GM19035 (cell line): Measurements from ENCODE around the gene CLN6.
"Not testable (repeated sequence)": the region's sequence is repeated elsewhere in the genome, so short reads cannot be mapped to it uniquely, and the experiment has no call there.

Experiments used
- ATAC-seq: cut with Tn5 transposase; IDR thresholded peaks from one replicate; pipeline ENCODE4 v1.9.1; 2021; ENCODE audit not compliant: unreplicated experiment

Gene CLN6

DNA sequence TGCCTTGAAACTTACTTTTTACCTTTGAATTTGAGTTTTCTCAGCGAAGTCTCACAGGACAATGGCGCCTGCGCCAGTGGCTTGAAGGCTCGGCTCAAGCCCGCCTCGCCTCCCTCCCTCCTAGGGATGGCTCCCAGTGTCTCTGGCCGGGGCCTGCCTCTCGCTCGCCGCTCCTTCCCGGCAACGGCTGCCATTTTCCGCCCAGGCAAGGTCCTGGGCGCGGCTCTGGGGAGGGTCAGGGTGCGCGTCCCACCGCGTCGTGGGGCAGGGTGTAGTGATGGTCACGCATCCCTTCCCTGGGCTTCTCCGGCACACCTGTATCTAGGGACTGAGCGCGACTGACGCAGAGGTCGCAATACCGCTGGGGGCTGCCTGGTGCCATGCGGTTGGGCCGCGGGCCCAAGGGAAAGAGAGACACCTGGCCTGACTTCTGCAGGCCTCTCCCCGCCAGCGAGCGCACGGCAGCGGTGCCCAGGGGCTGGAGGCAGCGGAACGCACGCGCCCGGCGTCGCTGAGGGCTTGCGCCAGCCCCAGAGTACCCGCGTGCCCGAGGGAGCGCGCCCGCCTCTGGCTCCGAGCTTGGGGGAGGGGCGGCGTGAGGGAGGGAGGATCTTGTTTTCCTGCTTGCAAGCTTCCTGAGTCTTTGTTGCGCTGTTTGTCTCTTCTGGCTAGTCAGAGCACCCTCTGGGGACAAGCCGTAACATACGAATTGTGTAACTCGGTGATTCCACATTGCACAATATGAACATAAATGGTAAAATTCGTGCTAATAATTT is 27.3 kb upstream of the CLN6 start:
- no peak for ATAC-seq

DNA sequence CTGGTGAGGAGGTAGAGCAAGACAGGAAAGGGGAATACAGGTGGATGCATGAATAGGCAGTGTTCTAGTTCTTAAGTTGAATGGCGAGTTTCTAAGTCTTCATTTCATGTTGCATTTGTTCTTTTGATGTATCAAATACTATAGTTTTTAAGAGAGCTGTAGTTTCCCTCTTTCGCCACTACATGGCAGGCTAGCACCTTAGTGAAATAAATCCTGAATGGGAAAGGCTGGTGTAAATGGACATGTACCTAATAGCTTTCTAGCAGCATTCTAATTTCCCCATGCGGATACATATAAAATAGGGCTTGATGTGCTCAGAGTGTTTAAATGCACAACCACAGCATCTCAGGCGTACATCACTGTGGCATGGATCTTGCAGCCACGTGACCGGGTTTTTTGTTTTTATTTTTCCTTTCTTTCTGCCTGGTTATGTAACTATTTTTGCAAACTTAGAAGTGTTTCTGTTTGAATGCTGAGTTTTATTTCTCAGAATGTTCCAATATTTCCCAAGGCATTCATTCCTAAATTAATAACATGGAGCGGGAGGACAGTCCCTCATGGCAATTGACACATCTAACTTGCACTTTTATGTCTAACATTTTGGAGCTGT is 23.5 kb upstream of the CLN6 start:
- ATAC-seq, result no peak

DNA sequence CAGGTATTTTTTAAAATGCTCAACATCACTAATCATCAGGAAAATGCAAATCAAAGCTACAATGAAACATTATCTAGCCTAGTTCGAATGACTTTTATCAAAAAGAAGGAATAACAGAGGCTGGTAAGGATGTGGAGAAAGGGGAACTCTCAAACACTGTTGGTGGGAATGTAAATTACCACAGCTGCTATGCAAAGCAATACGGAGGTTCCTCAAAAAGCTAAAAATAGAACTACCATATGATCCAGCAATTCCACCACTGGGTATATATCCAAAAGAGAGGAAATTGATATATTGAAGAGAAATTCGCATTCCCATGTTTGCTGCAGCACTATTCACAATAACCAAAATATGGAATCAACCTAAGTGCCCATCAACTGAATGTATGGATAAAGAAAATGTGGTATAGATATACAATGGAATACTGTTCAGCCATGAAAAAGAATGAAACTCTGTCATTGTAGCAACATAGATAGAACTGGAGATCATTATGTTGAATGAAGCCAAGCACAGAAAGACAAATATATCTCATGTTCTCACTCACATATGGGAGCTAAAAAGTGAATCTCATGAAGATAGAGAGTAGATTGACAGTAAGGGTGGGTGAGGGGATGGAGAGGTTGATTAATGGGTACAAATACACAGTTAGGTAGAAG is 19.7 kb upstream of the CLN6 start:
- no peak for ATAC-seq

DNA sequence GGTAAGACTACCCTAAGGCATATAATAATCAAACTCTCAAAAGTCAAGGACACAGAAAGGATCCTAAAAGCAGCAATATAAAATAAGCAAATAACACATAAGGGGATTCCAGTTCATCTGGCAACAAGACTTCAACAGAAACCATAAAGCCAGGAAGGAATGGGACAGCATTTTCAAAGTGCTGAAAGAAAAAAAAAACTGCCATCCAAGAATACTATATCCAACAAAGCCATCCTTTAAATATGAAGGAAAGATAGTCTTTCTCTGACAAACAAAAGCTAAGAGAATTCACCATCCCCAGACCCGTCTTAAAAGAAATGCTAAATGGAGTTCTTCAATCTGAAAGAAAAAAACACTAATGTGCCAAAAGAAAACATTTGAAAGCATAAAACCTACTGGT is 14.7 kb upstream of the CLN6 start:
- no peak for ATAC-seq

DNA sequence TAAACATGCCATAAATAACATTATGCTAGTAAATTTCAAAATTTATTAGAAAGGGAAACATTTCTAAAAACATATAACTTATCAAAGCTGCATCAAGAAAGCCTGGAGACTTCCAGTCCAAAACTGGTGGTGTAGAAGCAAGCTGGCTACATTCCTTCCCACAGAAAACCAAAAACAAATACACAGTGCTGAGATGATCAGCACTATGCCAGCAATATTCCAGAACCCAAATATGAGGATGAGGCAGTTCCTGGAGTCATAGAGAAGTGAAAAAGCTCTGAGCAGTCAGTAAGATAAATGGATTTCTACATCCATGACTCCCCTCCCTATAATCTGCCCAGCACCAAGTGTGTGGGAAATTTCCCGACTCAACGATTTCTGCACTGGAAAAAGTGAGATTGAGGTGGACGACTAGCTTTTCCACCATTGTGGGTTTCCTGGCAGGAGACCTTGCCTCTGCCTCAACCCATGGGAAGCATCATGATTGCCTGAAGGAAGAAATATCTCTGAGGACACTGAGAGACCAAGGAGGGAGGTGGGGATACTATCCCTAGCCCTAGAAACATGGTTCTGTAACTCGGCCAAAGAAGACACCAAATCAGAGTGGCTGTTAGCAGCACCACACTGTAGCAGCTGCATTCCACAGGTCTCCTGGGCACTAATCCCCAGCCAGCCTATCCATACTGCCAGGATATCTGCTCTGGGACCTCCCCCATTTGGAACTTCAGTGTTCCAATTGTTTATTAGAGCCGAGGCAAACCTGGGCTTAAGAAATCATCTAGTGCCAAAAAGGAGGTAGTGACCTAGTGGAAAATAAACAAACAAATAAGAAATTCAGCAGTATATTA is 11.8 kb upstream of the CLN6 start:
- ATAC-seq, result no peak

DNA sequence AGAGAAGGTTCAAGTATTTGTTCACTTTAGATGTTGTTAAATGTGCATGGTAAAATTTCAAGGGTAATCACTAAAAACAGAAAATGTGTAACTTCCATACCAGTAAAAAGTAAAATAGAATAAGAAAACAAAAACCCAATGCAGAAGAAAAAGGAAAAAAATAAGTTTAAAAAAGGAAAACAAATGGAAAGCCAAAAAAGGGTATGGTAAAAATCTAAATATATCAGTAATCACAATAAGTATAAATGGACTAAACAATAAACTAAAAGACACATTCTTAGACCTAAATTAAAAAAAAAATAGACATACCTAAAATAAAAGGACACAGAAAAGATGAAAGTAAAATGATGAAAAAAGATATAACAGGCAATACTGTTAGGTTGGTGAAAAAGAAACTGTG is 9.5 kb upstream of the CLN6 start:
- no peak for ATAC-seq

DNA sequence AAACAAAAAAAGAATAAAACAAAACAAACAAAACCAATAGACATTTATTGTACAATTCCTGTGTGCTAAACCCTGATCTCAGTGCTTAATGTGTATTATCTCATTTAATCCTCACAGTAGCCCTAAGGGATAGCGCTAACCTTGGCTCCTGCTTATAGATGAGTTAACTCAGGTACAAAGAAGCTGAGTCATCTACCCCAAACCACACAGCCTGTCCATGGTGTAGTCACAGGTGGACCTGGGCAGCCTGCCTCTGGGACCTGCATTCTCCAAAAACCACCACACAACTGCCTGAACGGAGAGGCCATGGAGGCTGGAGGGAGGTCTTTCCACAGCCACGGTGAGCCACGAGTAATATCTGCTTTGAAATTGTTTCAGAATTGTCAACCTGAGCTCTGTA is 5.5 kb upstream of the CLN6 start:
- ATAC-seq, result no peak

DNA sequence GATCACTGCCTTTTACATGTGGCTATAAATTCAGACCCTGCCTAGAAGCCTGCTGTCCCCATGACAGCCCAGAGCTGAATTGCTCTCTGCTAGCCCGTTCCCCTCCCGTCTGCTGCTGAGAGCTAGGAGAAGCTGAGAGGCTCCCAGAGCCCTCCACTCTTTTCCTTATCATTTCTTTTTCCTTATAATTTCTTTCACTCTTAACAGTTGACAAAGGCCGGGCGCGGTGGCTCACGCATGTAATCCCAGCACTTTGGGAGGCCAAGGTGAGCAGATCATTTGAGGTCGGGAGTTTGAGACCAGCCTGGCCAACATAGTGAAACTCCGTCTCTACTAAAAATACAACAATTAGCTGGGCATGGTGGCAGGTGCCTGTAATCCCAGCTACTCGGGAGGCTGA is 5.0 kb upstream of the CLN6 start:
- ATAC-seq, result not testable (repeated sequence)

DNA sequence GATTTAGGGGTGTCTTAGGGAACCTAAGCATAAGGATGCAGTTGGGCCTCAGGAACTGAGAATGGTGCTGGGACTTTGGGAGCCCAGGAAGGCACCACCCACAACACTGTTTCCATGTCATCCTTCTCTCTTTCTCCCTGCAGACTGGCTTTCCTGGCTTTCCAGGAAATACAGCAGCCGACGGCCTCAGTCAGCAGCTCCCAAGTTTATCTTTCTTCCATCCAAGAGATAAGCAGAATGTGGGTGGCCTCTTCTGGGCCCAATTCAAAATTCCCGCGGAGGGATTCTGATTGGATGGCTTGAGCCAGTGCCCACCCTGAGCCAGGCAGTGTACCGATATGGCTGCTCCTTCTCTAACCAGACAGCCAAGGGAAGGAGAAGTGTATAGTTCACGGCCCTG is 4.5 kb upstream of the CLN6 start:
- ATAC-seq, result no peak

DNA sequence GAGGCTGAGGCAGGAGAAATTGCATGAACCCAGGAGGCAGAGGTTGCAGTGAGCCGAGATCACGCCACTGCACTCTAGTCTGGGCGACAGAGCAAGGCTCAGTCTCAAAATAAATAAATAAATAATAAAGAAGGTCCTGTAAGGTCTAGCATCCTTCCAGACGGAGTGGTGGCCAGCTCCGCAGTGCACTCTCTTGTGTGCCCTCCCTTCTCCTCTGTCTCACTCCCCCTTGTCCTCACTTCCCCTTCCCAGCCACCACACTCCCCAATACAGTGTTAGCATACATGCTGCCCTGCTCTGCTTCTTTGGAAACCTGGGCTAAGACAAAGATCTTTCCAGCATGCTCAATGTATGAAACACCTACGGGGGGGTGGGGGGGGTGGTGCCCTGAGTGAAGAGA is 3.4 kb upstream of the CLN6 start:
- ATAC-seq, result no peak

DNA sequence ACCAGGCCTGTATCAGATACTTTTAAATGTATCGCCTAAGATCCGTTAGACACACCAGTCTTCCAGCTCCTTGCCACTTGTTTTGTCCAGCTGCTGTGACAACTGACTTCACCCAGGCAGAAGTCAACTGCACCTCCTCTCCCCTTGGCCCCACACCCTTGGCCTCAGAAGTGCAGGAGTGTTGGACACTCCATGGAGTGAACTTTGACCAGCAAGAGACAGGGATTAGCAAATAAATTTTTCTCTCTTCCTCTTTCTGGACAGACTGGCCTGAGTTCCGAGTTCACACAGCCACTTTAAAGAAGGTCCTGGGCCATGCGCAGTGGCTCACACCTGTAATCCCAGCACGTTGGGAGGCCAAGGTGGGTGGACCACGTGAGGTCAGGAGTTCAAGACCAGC is 2.9 kb upstream of the CLN6 start:
- no peak for ATAC-seq

DNA sequence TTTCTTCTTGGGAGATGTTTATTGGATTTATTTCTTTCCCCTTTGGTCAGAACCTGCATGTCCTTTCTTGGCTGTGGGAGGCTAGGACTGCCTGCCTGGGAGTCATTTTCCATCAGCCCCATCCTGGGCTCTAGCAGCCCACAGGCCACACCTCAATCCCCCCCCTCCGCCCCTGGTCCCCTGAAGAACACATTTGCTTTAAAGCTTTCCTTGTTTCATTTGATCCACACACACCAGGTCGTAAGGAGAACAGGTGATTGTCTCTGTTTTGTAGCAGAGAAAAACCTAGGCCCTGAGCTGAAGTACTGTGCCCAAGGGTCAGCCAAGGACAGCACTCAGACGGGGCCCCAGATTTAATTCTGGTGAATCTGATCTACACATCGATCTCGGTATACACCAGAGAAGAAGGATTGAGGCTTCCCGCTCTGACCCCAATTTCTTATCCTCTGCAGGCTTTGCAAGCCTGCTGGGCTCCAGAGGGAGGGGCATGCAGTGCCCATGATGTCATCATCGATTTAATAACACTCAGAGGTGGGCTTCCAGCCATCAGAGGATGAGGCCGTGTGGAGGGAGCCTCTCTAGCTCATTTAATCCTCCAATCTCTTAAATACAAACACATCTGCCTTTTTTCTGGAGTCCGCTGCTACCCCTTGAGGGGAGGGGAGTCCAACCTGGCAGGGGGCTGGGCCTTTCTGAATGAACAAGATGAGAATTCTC is 1.7 kb upstream of the CLN6 start:
- ATAC-seq, result no peak

DNA sequence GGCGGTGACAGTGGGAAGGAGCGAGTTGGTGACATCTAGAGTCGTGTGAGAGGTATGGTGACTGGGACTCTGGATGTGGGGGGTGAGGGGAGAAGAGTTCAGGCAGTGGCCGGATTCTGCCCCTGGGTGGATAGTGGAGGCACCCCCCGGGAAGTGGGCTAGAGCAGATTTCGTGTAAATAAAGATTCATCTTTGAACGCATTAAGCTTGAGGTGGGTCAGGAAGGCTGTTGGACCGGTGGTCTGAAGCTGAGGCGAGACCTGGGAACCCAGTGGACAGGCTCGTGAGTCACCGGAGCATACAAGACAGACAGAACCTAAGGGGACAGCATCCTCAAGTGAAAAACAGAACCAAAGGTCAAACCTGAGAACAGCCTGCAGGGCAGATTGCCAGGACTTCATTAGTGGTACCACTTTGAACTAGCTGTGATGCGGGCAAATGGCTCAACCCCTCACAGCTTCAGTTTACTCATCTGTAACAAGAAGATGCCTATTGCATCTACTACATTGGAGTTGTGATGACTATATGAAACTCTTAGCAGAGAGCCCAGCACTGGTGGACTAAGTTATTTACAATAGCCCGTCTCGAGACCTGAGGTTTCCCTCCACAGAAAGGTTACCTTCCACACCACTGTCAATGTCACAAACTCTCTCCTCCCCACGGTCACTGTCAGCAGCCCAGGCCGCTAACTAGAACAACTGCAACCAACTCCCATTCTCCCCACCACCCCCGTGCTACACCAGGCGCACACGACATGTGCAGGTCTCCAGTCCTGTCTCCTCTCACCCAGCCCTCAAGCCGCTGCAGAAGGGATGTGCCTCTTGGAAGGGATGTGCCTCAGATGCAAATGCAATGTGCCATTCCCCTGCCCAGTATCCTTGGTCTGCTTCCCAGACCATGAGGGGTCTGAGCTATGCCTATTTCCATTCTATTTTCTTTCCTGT is 901 bp upstream of the CLN6 start:
- no peak for ATAC-seq

DNA sequence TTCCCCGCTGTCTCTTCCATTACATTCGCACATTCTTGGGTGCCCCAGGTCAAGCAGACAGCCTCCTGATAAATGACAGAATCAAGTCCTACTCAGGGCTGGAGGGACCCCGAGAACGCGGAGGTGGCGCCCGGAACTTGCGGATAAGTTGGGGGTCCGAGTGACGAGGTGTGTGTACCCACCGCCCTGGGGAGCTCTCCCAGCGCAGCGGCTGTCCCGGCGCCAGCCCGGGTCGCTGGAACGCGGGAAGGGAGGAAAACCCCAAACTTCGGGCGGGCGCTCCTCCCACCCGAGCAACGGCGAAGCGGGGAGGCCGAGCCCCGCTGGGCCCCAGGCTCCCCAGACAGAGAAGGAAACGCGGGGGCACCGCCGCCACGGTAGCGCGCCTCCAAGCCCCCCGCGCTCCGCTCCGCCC is 550 bp downstream of the CLN6 start:
- ATAC-seq, result no peak

DNA sequence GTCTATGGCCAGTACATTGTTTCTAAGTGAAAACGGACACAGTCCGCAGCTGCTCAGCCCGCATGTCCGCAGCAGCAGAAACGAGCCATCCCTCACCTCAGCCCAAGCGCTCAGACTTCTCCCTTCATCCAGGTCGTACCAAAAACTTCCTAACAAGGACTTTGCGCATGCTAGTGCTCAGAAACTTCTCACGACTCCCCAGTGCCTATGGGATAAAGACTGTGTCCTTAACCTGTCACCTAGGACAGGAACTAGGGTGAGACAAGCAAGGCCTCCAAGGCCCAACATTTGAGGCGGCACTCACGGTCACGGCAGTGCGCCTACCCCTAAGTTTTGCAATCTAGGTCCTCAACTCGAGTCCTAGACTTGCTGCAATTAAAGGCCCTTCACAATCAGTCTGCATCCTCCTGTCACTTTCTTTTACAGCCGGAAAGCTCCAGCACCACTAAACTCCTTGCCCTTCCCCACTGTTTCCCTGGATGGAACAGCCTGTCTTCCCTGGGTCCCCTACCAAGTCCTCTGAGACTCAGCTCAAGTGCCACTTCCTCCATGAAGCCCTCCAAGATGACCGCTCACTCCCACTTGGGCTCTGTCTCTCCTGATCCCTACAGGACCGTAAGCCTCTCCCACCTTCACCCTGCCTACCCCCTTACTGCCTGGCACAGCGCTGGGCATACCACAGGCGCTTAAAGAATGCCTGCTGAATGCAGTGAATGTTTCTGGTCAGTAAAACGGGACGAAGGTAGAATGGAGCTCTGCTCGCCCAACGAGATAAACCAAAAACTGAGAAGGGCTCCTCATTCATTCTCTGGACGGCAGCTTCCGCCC is 1.2 kb downstream of the CLN6 start:
- no peak for ATAC-seq

DNA sequence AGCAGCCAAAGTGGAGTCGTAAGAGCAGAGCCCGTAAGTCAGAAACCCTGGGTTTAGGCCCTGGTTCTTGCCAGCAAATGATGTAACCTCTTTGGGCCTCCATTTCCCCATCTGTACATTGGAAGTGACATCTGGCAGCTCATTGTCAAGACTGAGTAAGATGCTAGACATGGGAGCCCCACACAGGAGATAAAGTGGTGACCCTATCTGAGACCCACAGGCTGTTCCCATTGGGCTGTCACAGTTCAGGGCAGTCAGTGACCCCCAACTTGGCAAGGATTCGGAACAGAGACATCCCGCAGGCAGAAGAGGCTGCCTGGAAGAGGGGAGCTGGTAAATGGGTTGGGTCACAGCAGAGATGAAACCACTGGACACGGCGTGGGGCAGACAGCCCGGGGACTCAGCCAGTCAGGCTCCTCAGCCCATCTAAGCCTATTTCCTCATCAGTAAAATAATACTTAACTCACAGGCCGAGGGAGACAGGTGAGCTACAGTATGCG is 1.8 kb downstream of the CLN6 start:
- no peak for ATAC-seq

DNA sequence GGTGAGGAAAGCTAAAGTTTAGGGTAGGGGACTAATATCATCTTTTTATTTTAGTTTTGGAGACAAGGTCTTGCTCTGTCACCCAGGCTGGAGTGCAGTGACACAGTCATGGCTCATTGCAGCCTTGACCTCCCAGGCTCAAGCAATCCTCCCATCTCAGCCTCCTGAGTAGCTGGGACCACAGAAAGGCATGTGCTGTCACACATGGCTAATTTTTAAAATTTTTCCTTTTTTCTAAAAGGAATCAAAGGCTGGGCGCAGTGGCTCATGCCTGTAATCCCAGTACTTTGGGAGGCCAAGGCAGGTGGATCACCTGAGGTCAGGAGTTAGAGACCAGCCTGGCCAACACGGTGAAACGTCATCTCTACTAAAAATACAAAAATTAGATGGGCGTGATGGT is 4.1 kb downstream of the CLN6 start:
- ATAC-seq, result not testable (repeated sequence)

DNA sequence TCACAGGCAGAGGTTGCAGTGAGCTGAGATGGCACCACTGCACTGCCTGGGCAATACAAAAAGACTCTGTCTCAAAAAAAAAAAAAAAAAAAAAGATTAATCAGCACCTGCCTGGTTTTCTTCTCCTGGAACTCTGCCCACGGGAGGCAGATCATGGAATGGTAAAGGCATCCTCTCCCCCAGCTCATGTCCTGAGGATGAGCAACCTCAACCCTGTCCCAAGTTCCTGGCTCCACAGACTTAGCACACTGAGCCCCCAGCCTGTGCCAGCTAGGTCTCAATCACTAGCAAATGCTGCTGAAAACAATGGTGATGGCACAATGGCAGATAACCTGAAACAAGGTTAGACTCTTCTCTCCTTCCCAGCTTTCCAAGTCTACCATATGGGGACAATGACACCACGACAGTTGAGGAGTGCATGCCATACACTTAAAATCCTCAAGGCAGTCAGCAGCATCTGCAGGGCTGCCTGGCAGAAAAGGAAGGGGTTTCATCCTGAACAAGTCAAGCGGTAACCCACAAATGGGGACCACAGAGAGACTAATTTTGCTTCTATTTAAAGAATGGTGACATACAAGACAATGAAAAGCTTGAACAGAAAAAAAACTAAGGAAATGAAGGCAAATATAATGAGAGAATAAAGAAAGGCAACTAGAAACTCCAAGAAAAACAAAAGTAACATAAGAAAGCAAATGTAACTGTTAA is 4.8 kb downstream of the CLN6 start:
- ATAC-seq, result no peak
